ENCODE data around the gene DEK.

Gene DEK

GRCh38 chr6:18237167-18237566 lies 27.2 kb downstream of the DEK start:
- no peak for TF ChIP-seq SIN3A (IDR thresholded peaks at IDR 0.05; ENCODE audit: borderline replicate concordance, insufficient read depth, low read length)
- TF ChIP-seq POLR2AphosphoS5 (IDR thresholded peaks at IDR 0.05; ENCODE audit: low read depth, low read length) = no peak
- TF ChIP-seq FOXP2 (optimal IDR thresholded peaks at IDR 0.05; ENCODE audit: borderline replicate concordance, extremely low read depth, extremely low read length, insufficient read depth) = no peak
- no peak for TF ChIP-seq REST (IDR thresholded peaks at IDR 0.05; ENCODE audit: insufficient read depth in 1 of 2, low read depth in 2 of 2, low read length in 2 of 2)
- no peak for TF ChIP-seq TAF1 (IDR thresholded peaks at IDR 0.05; ENCODE audit: borderline replicate concordance, insufficient read depth, low read length)

- TF ChIP-seq TAF1 (IDR thresholded peaks at IDR 0.05; ENCODE audit: borderline replicate concordance, insufficient read depth, low read length) = no peak
- no peak for TF ChIP-seq FOXP2 (optimal IDR thresholded peaks at IDR 0.05; ENCODE audit: borderline replicate concordance, extremely low read depth, extremely low read length, insufficient read depth)
- no peak for TF ChIP-seq REST (IDR thresholded peaks at IDR 0.05; ENCODE audit: insufficient read depth in 1 of 2, low read depth in 2 of 2, low read length in 2 of 2)
- no peak for TF ChIP-seq SIN3A (IDR thresholded peaks at IDR 0.05; ENCODE audit: borderline replicate concordance, insufficient read depth, low read length)
- TF ChIP-seq POLR2AphosphoS5 (IDR thresholded peaks at IDR 0.05; ENCODE audit: low read depth, low read length) = no peak
These were observed 28.8 kb downstream of the DEK start for GRCh38 chr6:18235524-18235923.

- no peak for TF ChIP-seq SIN3A (IDR thresholded peaks at IDR 0.05; ENCODE audit: borderline replicate concordance, insufficient read depth, low read length)
- no peak for TF ChIP-seq TAF1 (IDR thresholded peaks at IDR 0.05; ENCODE audit: borderline replicate concordance, insufficient read depth, low read length)
- TF ChIP-seq REST (IDR thresholded peaks at IDR 0.05; ENCODE audit: insufficient read depth in 1 of 2, low read depth in 2 of 2, low read length in 2 of 2) = no peak
- TF ChIP-seq POLR2AphosphoS5 (IDR thresholded peaks at IDR 0.05; ENCODE audit: low read depth, low read length) = no peak
- no peak for TF ChIP-seq FOXP2 (optimal IDR thresholded peaks at IDR 0.05; ENCODE audit: borderline replicate concordance, extremely low read depth, extremely low read length, insufficient read depth)
These were observed 29.8 kb downstream of the DEK start for GRCh38 chr6:18234564-18234963.

- no peak for TF ChIP-seq TAF1 (IDR thresholded peaks at IDR 0.05; ENCODE audit: borderline replicate concordance, insufficient read depth, low read length)
- TF ChIP-seq POLR2AphosphoS5 (IDR thresholded peaks at IDR 0.05; ENCODE audit: low read depth, low read length) = no peak
- TF ChIP-seq SIN3A (IDR thresholded peaks at IDR 0.05; ENCODE audit: borderline replicate concordance, insufficient read depth, low read length) = no peak
These were observed 43.1 kb downstream of the DEK start for GRCh38 chr6:18221288-18221615.

GRCh38 chr6:18219591-18219990 lies 44.7 kb downstream of the DEK start:
- TF ChIP-seq FOXP2 (optimal IDR thresholded peaks at IDR 0.05; ENCODE audit: borderline replicate concordance, extremely low read depth, extremely low read length, insufficient read depth) (no peak), REST (IDR thresholded peaks at IDR 0.05; ENCODE audit: insufficient read depth in 1 of 2, low read depth in 2 of 2, low read length in 2 of 2) (no peak), SIN3A (IDR thresholded peaks at IDR 0.05; ENCODE audit: borderline replicate concordance, insufficient read depth, low read length) (no peak), TAF1 (IDR thresholded peaks at IDR 0.05; ENCODE audit: borderline replicate concordance, insufficient read depth, low read length) (no peak), POLR2AphosphoS5 (IDR thresholded peaks at IDR 0.05; ENCODE audit: low read depth, low read length) (no peak)
